DMS114 treated with DMSO at 0.1 percent for 48 hours (cell line): ENCODE results near the gene CHTOP.
"Not testable (repeated sequence)": the region's sequence is repeated elsewhere in the genome, so short reads cannot be mapped to it uniquely, and the experiment has no call there.

Experiments
- DNase-seq: peaks from one replicate; lab custom pipeline; 2025; ENCODE audit not compliant: unreplicated experiment; lab: John Stamatoyannopoulos, UW

The CHTOP gene

DNA sequence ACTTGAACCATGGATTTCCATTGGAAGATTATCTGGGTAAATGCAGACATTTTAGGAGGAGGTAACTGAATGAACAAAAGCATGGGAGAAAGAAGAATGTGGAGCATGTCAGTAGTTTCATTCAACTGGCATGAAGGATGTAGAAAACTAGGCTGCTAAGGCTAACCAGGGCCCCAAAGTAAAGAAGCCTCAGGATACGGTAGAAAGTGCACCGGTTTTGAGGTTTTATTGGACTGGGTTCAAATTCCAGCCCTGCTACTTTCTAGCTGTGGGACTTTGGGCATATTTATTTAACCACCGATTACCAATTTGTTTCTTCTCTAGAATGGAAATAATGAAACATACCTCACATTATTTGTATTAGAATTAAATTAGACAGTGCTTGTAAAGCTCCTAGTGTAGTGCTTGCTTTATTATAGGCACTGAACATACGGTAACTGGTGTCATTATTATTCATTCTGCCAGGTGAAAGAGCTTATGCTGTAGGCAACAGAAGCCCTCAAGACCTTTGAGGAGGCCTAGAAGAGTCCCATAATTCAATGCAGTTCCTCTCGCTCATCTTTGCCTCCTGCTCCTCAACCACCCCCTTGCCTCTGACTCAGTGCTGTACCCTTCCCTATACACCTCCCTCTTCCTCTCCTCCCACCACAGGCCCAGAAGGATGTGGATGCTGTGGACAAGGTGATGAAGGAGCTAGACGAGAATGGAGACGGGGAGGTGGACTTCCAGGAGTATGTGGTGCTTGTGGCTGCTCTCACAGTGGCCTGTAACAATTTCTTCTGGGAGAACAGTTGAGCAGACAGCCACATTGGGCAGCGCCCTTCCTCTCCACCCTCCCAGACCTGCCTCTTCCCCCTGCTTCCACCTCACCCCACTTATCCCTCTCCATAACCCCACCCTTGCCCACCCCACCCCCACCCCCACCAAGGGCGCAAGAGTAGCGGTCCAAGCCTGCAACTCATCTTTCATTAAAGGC, 2.5 kb upstream of the CHTOP start:
- DNase-seq = no peak

DNA sequence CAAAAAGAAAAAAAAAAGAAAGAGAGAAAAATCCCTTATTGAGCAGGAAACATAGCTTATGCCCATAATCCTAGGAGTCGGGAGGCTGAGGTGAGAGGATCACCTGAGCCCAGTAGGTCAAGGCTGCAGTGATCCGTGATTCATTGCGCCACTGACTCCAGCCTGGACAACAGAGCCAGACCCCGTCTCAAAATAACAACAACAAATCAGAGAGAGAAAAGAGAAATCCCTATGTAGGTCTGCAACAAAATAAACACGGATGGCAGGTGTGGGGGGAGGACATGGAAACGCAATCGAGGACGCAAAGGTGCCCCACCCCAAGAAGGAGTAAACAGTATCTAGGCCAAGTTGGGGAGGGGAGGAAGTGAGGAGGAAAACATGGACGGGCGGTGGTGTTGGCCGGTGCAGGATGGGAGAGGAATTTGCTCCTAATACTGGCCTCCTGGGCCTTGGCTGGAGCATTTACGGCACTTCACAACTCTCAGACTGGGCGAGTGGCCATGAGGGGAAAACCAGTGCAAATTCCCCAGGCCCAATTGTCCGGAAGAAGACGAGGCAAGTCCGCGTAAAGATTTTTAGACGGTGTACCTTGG, 609 bp upstream of the CHTOP start:
- DNase-seq = no peak

DNA sequence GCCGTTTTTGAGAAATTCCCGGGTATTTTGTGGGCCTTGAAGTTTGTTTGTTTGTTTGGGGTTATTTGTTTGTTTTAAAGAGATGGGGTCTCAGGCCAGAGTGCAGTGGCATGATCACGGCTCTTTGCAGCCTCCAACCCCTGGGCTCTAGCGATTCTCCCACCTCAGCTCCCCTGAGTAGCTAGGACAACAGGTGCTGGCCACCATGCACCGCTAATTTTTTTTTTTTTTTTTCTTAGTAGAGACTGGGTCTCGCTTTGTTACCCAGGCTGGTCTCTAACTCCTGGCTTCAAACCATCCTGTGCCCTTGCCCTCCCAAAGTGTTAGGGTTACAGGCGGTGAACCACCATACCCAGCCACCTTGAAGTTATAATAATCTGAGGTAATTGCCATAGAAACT, 2.0 kb downstream of the CHTOP start:
- no peak for DNase-seq

DNA sequence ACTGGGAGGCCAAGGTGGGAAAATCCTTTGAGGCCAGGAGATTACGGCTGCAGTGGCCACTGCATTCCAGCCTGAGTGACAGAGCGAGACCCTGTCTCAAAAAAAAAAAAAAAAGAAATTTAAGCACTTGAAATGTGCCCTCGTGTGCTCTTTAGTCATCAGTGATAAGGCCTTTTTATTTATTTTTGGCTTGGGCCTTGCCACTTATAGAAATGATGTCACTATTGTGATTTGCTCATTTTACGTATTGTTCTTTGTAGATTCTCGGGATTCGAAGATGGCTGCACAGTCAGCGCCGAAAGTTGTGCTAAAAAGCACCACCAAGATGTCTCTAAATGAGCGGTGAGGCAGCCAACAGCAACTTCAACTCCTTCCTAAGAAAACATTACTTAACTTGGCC, 2.4 kb downstream of the CHTOP start:
- DNase-seq = no peak

DNA sequence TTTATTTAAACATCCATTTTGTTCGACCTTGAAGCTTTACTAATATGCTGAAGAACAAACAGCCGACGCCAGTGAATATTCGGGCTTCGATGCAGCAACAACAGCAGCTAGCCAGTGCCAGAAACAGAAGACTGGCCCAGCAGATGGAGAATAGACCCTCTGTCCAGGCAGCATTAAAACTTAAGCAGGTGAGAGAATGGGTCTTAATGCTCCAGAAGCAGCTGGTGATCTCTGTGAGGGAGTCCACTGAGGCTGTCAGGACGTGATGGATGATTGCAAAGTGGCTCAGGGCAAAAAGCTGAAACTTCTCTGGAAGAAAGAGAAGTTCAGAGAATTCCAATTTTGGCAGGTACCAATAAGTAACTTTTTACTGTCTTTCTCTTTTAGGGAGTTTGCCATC, 4.4 kb downstream of the CHTOP start:
- no peak for DNase-seq

DNA sequence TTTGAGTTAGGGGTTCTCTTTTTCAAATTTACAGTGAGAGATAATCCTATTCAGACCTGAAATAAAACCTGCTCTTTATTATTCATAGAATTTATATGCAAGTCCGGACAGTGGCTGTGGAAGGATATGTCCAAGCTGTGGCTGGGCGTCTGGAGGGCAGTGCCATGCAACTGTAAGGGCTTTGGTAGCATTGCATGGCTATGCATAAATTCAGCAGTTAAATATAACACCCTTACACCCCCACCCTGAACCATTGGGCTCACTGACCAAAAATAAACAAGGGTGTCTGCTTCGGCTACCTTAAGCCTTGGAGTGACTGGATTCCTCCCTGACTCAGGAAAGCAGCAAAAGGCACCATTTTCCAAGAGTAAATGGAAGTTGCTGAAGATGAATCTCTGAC, 5.4 kb downstream of the CHTOP start:
- DNase-seq = no peak

DNA sequence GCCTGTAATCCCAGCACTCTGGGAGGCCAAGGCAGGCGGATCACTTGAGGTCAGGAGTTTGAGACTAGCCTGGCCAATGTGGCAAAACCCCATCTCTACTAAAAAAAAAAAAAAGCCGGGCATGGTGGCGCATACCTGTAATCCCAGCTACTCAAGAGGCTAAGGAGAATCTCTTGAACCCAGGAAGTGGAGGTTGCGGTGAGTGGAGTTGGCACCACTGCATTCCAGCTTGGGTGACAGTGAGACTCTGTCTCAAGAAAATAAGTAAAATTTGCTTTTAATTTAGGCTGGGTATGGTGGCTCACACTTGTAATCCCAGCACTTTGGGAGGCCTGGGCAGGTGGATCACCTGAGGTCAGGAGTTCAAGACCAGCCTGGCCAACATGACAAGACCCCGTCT, 6.3 kb downstream of the CHTOP start:
- not testable (repeated sequence) for DNase-seq

DNA sequence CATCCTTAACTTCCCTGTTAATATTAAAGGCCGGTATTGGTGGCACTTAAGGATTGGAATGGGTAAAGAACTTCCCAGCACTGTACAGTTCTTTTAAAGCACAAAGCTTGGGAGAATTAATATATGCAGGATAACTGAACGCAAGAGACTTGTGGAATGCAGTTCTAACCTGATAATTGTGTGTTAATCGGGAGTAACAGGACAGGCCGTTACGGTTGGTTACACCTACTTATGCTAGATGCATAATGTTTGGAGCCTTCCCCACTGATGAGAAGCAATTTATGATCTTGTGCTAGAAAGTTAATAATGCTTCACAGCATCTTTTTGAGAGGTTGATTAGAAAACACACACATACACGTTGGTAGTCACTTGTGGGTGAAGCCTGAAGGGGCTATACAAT, 7.0 kb downstream of the CHTOP start:
- DNase-seq = no peak

DNA sequence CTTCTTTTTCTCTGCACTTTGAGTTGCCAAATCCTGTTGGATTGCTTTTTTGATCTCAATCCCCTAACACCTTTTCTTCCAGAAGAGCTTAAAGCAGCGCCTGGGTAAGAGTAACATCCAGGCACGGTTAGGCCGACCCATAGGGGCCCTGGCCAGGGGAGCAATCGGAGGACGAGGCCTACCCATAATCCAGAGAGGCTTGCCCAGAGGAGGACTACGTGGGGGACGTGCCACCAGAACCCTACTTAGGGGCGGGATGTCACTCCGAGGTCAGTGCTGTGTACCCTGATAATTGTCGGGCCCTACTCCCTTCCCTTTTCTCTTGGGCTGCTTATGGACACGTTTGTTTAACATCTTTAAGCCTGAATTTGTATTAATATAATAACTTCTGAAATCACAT, 8.3 kb downstream of the CHTOP start:
- DNase-seq = no peak

DNA sequence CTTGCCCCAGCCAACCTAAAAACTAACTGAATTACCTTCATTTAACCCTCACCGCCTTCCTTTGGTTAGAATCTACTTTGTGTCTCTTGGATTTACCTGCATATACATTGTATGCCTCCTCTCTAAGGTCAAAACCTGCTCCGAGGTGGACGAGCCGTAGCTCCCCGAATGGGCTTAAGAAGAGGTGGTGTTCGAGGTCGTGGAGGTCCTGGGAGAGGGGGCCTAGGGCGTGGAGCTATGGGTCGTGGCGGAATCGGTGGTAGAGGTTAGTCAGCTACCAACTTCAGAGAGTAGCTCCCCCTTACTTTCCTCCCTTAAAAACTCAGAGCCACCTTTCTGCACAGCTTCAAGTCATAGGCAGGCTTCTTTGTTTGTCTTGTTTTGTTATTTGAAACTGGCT, 9.2 kb downstream of the CHTOP start:
- no peak for DNase-seq

DNA sequence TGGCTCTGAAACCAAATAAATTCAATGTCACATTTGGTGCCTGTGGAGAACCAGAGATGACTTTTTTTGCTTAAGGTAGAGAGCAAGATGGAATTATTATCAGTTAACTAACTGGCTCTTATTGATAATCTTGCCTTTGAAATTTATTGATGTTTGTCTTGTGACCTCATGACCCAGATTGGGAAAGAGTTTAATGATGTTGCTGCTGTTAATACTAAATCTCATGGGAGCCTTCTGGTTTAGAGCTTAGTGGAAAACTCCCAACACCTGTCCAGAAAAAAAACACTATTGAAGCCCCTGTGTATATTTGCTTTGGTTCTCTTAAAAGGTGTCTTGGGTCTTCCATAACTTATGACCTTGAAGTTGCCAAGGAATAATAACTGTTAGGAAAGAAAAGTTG, 9.9 kb downstream of the CHTOP start:
- DNase-seq = no peak

DNA sequence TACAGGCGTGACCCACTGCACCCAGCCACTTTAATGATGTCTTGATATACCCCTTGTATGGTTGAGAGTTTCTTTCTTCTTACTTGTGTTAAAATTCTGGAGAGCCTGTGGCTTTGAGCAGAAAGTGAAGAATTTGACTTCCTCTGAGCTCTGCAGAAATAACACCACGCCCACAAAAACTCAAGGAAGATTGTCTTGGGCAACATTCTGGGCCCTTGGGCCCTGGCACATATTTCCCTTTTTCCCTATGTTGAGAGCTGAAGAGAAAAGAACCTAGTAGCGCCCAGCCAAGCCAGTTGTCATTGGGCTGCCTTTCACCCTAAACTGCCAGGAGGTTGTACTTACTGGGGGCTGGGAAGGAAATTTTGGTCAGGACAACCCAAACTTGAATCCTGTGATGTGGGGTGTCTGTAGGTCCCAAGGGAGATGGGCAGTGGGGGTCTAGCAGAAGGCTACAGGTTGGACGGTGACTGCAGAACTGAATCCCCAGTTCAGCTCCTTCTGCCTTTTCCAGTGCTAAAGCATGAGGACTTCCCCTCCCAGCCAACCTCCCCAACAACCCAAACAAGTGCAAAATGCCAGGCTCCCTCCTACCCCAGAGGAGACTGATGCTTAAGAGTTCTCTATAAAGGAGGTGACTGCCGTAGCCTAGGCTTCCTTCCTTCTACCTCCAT, 12.9 kb downstream of the CHTOP start:
- no peak for DNase-seq

DNA sequence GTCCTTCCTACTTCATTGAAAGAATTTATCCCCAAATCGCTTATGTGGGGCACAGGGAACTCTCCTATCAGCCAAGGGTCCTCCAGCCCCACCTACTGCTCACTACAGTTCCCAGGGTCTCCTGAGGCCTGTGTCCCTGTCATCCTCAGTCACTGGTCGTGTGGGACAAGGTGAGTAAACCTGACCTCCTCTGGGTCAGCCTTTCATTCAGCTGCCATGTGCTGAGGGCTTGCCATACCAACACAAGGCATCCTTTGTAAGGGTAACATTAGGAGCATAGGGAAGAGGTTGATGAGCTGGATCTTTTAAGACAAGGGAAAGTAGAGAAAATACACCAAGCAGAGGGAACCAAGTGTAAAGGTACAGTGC, 13.5 kb downstream of the CHTOP start:
- DNase-seq = no peak

DNA sequence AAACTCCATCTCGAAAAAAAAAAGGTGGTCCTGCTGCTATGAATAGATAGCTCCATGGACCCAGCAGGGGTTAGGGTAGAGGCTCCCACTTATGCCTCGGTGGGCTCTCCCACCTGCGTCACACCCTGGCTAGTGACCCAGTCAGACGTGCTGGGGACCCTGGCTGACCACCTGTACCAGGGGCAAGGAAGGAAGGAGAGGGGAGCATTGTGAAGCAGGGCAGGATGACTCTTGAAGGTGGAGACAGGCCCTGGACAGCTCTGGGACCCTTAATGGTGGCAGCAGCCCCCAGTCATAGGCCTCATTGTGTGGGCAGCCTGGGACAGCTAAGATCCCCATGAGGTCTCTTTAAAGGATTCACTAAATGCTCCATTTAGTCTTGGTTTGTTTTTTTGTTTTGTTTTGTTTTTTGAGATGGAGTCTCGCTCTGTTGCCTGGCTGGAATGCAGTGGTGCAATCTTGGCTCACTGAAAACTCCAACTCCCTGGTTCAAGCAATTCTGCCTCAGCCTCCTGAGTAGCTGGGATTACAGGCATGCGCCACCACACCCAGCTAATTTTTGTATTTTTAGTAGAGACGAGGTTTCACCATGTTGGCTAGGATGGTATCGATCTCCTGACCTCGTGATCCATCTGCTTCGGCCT, 14.3 kb downstream of the CHTOP start:
- DNase-seq = no peak

DNA sequence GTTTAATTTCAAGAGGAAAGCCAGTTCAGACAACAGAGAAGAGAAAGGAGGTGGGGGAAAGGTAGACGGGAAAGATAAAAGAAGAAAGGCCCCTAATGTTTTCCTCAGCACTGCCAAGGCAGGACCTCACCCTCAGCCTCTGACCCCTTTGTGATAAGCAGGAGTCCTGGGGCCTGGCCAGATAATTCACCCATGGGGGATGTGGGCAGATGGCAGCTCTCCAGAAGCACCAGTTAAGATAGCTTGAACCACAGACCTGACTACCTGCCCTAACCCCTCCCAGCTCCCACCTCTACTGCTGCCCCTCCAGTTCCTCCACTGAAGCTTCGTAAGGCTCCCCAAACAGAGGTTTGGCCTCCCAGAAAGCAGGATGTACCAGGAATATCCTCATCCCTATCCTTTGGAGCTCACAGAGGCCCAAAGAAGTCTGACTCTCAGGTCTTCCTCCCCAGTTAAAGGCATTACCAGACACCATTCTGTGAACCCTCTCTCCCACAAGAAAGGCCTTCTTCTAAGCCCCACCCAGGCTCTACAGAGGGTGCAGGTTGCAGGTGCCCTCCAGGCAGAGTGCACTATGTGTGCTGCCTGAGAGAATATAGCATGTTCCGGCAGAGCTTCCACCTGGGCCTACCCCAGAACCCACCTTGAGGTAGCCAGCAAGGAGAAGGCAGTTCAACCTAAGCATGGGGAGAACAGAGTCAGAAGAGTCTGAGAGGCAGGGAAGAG, 15.4 kb downstream of the CHTOP start:
- DNase-seq = no peak

DNA sequence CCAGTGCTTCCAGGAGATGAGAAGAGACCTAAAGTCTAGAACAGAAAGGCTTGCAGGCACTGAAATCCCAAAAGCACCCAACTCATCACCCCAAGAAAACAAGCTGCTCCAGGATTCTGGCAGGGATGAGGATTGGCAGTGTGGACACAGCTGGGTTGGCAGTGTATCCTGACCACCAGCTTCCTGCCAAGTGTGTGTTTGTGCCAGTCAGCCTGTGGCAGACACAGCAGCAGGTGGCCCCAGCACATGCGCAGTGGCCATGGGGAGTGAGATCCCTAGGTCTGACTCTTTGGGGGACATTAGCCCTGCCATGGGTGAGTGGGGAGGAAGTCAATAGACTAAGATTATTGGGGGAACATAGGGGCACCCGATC, 16.0 kb downstream of the CHTOP start:
- DNase-seq = no peak

DNA sequence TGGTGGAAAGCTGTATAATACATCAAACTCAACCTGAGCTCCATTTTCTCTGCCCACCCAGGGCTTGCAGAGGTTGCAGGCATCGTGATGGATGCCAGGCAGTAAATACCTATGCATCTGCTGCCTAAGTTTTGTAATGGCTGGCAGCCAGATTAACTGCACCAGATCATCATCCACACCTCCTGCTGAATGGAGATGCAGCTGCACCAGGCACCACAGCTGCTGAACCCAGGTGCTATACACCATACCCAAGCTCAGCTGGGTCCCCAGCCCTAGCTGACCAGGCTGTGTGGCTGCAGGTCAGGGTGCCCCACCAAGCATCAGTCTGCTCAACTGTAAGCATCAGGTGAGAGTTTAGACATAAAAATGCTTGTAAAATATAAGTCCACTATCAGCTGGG, 17.9 kb downstream of the CHTOP start:
- DNase-seq = no peak

DNA sequence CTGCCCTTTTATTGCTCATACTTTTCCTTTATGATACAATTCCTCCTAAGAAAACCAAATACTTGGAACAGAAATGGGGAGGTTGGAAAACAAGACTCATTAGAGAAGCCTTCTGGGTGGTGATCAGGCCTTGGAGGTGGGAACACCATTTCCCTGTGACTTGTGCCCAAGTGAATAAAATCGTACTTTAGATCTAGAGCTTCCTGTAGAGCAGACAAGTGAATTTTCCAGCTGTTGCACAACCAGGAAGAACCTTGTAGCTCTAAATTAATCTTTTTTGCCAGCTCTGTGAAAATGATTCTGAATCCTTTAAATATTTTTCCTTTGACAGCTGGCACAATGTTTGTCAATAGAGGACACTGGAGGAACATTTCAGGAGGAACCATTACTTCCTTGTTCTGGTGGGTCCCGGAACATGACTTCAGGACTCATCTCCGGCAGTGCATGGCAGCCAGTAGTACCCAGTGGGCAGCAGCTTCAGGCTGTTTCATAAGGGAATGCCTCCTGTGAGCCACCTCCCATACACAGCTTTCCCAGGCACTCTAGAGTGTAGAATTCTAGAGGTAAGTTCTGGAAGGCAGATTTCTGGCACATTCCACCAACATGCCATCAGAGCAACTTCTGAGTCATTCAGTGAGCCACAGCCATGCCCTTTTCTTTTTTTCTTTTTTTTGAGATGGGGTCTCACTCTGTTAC, 19.1 kb downstream of the CHTOP start:
- DNase-seq = no peak

DNA sequence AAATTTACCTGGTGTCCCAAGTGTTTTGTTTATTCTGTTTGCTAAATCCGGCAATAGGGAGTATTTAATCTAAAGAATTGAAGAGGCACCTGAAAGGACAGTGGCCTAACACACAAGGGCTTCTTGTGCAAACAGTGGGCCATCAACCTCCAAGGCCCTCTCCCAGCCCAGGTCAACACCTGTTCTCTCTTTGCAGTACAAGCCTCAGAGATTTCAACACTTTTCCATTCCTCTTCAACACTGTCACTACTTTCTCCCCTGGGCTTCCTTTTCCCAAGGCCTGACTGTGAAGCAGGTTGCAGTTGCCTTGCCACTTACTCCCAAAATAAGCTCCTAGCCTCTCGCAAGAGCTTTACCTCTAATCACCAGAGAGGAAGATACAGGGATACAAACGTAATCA, 21.5 kb downstream of the CHTOP start:
- DNase-seq = no peak

DNA sequence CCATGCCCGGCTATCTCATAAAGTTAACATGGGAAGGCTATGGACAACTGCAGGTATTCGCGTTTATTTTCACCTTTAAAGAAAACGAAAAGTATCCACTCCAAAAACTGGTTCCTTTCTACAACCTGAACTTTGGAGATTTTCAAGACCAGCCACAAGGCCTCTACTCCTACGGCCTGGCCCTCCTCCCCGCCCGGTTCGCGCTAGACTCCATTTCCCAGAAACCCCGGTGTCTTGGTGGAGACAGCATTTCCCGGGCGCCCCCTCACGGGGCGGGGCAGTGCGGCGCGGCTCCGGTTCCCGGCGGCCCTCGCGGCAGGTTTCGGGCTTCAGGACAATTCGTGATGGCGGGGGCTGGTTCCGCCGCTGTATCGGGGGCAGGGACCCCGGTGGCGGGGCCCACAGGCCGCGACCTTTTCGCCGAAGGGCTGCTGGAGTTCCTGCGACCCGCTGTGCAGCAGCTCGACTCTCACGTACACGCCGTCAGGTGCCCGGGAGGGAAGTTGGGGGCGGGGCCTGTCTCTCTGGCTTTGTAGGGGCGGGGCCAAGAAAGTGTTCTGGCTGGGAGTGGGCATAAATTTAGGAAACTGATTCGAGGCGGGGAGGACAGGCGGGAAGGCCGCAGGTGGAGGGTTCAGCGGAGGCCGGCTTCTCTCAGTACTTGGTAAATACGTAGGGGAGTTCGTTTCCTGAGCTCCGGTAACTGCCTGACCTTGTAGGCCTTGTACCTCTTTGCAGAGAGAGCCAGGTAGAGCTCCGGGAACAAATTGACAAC, 24.7 kb downstream of the CHTOP start, which contains the start of gene SNAPIN:
TSS of gene SNAPIN (plus strand) at position 304 of the 775 bp plus-strand sequence. CDS start at position 345, 41 bp downstream.
- peak; percentile 93 for DNase-seq
